Heart left ventricle (tissue), 13 donors: ENCODE results near the gene TEAD1.

ENCODE experiments used
- POLR2A ChIP-seq, 2 donors: fragments of 450-650 bp; IDR thresholded peaks; one replicate each; pipeline ENCODE4 v1.6.1; 2017; ENCODE audit warnings: antibody characterized with exemption in 2 of 2, mild to moderate bottlenecking in 2 of 2, moderate library complexity in 2 of 2
- TF ChIP-seq, protein P1 (sequence below), 12 donors: fragments of 200-600 bp; sonication (generic) in 4 of 12; IDR thresholded peaks; one replicate each; pipeline versions ENCODE4 v1.5.0 to v1.8.0; 2018 to 2022; ENCODE audit warnings: antibody characterized with exemption in 12 of 12, mild to moderate bottlenecking in 5 of 12
- donor health status: ischemic (EF 13 %, LVEDD 7.1; RV severe dilation, severe dysfunction).
- donor health status: DM: no; HTN: yes; CAD: no.
- donor health status: DM: no; HTN: no; CAD: no.
- donor health status: ischemic (EF 25% LVEDD 6.9; RV normal size, moderate dysfunction).
- donor health status: ischemic (EF 25% LVEDD 5.7; RV mildly dilated, moderate dysfunction).
- donor health status: ischemic (EF 35%, LVEDD 5.7; RV mildly dilated, moderate dysfunction).
- donor health status: nonischemic (EF 11% LVEDD 7.7; RV severe dilation, severe dysfunction).
- donor health status: DM: yes; HTN: yes; CAD: no.
- donor health status: PGD.
- donor health status: ischemic (EF 29% LVEDD 5.4; RV normal size, mild dysfunction).
- donor health status: nonischemic (EF 23%, LVEDD 6.1; RV moderate dilation, normal function).

DNA sequence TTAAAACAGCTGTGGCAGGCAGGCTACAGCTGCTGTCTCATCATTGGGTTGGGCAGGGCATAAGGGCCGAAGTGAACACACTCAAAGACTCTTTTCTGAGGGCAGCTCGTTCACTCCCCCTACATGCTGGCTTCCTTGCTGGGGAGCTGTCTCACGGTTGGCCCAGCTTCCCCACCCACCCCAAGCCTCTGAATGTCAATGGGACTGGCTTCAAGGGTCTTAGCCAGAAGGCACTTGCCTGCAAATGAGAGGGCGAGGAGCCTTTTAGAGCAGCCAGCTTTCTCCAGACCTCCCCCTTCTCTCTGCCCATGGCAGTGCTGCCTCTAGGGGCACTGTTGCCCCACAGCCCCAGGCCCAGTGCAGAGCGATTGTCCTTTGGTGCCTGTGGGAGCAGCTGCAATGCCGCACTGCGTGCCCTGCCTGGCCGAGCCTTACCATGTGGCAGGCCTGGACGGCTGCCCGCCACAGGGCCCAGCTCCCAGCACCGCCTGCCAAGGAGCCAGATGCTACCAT, 240.2 kb downstream of the TEAD1 start:
- TF ChIP-seq, protein P1, sequence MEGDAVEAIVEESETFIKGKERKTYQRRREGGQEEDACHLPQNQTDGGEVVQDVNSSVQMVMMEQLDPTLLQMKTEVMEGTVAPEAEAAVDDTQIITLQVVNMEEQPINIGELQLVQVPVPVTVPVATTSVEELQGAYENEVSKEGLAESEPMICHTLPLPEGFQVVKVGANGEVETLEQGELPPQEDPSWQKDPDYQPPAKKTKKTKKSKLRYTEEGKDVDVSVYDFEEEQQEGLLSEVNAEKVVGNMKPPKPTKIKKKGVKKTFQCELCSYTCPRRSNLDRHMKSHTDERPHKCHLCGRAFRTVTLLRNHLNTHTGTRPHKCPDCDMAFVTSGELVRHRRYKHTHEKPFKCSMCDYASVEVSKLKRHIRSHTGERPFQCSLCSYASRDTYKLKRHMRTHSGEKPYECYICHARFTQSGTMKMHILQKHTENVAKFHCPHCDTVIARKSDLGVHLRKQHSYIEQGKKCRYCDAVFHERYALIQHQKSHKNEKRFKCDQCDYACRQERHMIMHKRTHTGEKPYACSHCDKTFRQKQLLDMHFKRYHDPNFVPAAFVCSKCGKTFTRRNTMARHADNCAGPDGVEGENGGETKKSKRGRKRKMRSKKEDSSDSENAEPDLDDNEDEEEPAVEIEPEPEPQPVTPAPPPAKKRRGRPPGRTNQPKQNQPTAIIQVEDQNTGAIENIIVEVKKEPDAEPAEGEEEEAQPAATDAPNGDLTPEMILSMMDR (IDR thresholded peaks at IDR 0.05): peak; percentile 29 to 74 (median 58)
- TF ChIP-seq POLR2A (IDR thresholded peaks at IDR 0.05): no peak
